ENCODE results near the gene LMOD1.

DNA sequence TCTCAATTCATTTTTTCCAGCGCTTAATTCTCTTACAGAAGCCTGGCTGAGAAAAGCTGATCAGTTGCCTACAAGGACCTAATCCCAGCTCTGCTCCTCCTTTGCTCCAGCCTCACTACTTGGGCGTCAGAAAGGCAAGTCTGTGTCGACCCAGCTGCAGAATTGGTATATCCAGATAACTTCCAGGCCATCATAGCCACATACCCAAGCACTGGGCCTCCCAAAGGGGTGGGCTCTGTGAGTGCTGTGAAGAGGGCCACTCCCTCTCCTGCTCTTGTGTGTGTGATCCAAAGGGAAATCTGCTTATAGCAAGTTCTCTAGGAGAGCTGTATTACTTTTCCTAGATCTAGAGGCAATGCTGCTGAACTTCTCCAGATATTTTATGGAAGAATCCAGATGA, 18.1 kb downstream of the LMOD1 start:
- no peak for TF ChIP-seq POLR2A (IDR thresholded peaks at IDR 0.05)
- TF ChIP-seq, protein P1, sequence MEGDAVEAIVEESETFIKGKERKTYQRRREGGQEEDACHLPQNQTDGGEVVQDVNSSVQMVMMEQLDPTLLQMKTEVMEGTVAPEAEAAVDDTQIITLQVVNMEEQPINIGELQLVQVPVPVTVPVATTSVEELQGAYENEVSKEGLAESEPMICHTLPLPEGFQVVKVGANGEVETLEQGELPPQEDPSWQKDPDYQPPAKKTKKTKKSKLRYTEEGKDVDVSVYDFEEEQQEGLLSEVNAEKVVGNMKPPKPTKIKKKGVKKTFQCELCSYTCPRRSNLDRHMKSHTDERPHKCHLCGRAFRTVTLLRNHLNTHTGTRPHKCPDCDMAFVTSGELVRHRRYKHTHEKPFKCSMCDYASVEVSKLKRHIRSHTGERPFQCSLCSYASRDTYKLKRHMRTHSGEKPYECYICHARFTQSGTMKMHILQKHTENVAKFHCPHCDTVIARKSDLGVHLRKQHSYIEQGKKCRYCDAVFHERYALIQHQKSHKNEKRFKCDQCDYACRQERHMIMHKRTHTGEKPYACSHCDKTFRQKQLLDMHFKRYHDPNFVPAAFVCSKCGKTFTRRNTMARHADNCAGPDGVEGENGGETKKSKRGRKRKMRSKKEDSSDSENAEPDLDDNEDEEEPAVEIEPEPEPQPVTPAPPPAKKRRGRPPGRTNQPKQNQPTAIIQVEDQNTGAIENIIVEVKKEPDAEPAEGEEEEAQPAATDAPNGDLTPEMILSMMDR (IDR thresholded peaks at IDR 0.05 in 4 of 5, conservative IDR thresholded peaks at IDR 0.05 in 1 of 5) = no peak

Measured in gastrocnemius medialis (tissue), 4 donors.